ENCODE measurements around the gene AREL1. TPM values are rescaled to one million over a fixed set of nuclear protein-coding genes. Genes with fewer than 3 reads are reported as not detected.

AREL1 gene
- total RNA-seq, 6 experiments from 2014 or later, result 36.7 to 42.3 (median 40.6) TPM

DNA sequence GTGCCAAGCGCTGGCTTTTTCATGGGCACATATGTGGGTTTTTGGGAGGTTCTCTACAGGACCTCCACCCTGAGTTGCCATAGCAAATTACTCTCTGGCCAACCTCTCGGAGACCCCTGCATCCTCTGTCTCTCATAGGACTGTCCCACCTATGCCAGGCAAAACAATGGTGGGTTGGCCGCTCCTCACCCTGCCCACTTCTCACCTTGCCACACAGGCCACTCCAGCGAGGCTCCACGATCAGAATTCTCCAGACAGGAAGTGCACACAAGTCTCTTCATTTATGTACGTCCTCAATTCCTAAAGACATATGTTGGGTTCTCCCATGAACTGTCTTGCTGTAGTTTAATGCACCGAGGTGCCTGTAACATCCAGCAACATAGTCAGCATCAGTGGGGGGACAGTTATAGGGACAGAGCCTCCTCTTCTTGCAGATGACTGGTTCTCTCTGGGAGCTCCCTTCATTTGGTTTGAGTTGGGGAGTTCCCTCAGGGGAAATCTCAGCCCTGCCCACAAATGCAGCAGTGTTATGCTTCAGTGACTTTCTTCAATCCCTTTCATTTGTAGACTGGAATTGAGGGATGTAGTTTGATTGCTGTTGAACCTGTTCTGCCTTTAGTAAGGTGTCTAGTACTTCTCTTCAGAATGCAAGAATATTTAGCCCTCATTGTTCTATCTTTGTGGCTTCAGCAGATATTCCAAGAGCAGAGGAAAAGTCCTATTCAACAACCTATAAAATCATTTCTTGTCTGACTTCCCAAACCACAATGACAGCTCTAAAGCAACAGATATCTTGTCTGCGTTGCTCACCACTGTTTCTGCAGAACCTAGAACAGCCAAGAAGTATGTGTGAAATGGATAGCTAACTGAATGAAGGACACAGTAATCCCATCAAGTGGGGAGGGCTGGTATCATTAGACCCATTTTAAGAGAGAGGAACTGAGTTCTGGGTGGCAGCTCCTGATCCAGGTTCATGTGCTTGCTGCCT, 98.1 kb downstream of the AREL1 start:
- no peaks in the 10 kb centered on the region for H3K27me3 Mint-ChIP-seq (ENCODE audit: insufficient read depth)
- H3K36me3 Mint-ChIP-seq (ENCODE audit: low read depth), result peaks cover 5% of the 10 kb centered on the region; the same call in 1 of the 2 replicates
- H3K4me3 Mint-ChIP-seq, result peak overlapping the region; percentile 42
- H3K9me3 Mint-ChIP-seq, result no peaks in the 10 kb centered on the region
- peak overlapping the region; percentile 97 for H3K27ac Mint-ChIP-seq
- no peak for TF ChIP-seq CTCF (IDR thresholded peaks at IDR 0.05)
- peak; percentile 39 for DNase-seq
- peaks cover 78% of the 10 kb centered on the region for H3K4me1 Mint-ChIP-seq (ENCODE audit: low read depth)

DNA sequence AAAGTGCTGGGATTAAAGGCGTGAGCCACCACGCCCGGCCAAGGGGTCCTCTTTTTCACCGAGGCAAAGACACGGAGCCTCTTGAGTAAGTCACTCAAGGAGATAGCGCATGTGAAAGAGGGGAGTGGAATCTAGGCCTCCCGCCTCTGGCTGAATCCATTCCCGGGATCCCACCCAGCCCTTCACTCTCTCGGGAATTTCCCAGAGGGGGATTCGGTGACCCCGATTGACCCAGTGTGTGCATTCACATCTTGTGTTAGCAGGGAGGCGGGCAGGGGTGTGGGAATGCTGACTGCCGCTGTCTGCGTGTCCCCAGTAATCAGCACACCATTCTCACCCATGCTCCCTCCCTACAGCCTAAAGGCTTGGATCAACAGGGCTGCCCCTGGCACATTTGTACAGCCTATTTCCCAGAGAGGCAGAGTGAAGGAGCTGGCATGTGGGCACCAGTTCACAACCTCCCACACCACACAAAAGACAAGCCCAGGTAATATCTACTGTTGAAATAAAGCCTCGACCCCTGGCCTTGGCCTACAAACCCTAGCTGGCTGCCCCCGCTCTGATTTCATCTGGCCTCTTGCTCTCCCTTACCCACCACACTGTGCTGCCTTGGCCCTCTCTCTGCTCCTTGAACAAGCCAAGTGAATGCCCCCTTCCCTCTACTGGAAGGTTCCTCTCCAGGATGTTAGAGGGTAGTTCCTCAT, 99.5 kb downstream of the AREL1 start:
- no peaks in the 10 kb centered on the region for H3K9me3 Mint-ChIP-seq
- no peak for DNase-seq
- no peaks in the 10 kb centered on the region for H3K27me3 Mint-ChIP-seq (ENCODE audit: insufficient read depth)
- H3K36me3 Mint-ChIP-seq (ENCODE audit: low read depth), result peaks cover 5% of the 10 kb centered on the region; the same call in 1 of the 2 replicates
- no peak for TF ChIP-seq CTCF (IDR thresholded peaks at IDR 0.05)
- peaks cover 76% of the 10 kb centered on the region for H3K4me1 Mint-ChIP-seq (ENCODE audit: low read depth)
- H3K27ac Mint-ChIP-seq, result peak overlapping the region; percentile 97
- H3K4me3 Mint-ChIP-seq, result peak overlapping the region; percentile 57

DNA sequence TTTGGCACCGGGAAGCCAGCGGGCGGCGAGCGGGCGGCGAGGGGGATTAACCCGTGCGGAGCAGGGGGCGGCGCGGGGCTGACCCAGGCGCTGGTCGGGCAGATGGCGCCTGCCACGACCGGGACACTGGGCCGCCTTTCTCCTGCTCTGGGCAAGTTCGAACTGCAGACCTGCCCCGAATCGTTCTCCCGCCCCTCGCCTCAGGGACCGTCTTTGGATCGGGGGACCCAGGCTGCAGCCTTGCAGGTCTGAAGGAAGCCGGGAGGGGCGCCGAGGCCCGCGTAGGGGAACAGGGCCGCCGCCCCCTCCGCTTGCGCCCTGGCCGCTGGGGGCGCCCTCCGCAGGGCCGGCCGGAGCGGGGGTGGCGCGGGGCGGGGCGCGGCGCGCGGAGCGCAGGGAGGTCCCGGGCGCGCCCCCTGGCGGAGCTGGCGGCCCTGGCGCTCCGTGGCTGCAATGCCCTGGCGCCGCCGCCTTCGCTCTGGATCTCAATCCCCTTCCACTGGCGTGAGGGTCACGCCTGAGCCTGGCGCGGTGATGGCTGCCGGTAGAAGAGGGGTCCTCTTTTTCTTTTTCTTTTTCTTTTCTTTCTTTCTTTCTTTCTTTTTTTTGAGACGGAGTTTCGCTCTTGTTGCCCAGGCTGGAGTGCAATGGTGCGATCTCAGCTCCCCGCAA, 100.4 kb downstream of the AREL1 start:
- DNase-seq, result peak; percentile 60
- Mint-ChIP-seq H3K27ac (peak overlapping the region; percentile 66; the same call in 1 of the 2 replicates), H3K27me3 (ENCODE audit: insufficient read depth) (no peaks in the 10 kb centered on the region), H3K4me3 (peak overlapping the region; percentile 87), H3K4me1 (ENCODE audit: low read depth) (peaks cover 70% of the 10 kb centered on the region), H3K36me3 (ENCODE audit: low read depth) (peaks cover 5% of the 10 kb centered on the region; the same call in 1 of the 2 replicates), H3K9me3 (no peaks in the 10 kb centered on the region)
- peak; percentile 74 for TF ChIP-seq CTCF (IDR thresholded peaks at IDR 0.05)

GRCh38 chr14:74611650-74612349, 101.1 kb downstream of the AREL1 start, which contains the start of gene LTBP2:
Gene LTBP2, minus strand, starts transcription at chr14:74612237. Its CDS starts 293 bp downstream, at chr14:74611944.
- Mint-ChIP-seq H3K27me3 (ENCODE audit: insufficient read depth) (no peaks in the 10 kb centered on the region), H3K4me1 (ENCODE audit: low read depth) (peaks cover 70% of the 10 kb centered on the region), H3K36me3 (ENCODE audit: low read depth) (peaks cover 5% of the 10 kb centered on the region; the same call in 1 of the 2 replicates), H3K27ac (peak within 1 kb of the TSS; percentile 66), H3K4me3 (peak within 1 kb of the TSS; percentile 87), H3K9me3 (no peaks in the 10 kb centered on the region)
- no peak for TF ChIP-seq CTCF (IDR thresholded peaks at IDR 0.05)
- DNase-seq, result no peak

Other genes with a start within 250 kb of the AREL1 start
- gene NPC2, start 219.8 kb downstream of the AREL1 start, total RNA-seq (2021; fragmentation: NEBNext Ultra II Directional; extraction: Animal tissue kit (Norgen Biotek cat#: 25700)), result 10 to 100 TPM; 69.1 to 89.9 (median 78.8) TPM
- gene ISCA2, start 219.3 kb downstream of the AREL1 start, total RNA-seq (2021; fragmentation: NEBNext Ultra II Directional; extraction: Animal tissue kit (Norgen Biotek cat#: 25700)), result 10 to 100 TPM; 27.7 to 39.4 (median 30.5) TPM
- 100 to 1,000 TPM; 109 to 165 (median 120) TPM for gene LTBP2, start 100.8 kb downstream of the AREL1 start, total RNA-seq (2021; fragmentation: NEBNext Ultra II Directional; extraction: Animal tissue kit (Norgen Biotek cat#: 25700))
- gene FCF1, start 64 bp upstream of the AREL1 start, total RNA-seq (2021; fragmentation: NEBNext Ultra II Directional; extraction: Animal tissue kit (Norgen Biotek cat#: 25700)), result 10 to 100 TPM; 69.7 to 87.4 (median 79.6) TPM
- gene YLPM1, start 50.2 kb upstream of the AREL1 start, total RNA-seq (2021; fragmentation: NEBNext Ultra II Directional; extraction: Animal tissue kit (Norgen Biotek cat#: 25700)), result 10 to 100 TPM; 46.0 to 50.8 (median 48.6) TPM
- not detected for gene PROX2, start 163.1 kb upstream of the AREL1 start, total RNA-seq (2021; fragmentation: NEBNext Ultra II Directional; extraction: Animal tissue kit (Norgen Biotek cat#: 25700))
- gene DLST, start 168.8 kb upstream of the AREL1 start, total RNA-seq (2021; fragmentation: NEBNext Ultra II Directional; extraction: Animal tissue kit (Norgen Biotek cat#: 25700)), result 100 to 1,000 TPM in 5 of 6 experiments, 10 to 100 TPM in 1; 97.5 to 118 (median 109) TPM
- 1 to 10 TPM in 4 of 6 experiments, under 1 TPM in 2; 0.78 to 1.1 (median 1.0) TPM for gene RPS6KL1, start 210.2 kb upstream of the AREL1 start, total RNA-seq (2021; fragmentation: NEBNext Ultra II Directional; extraction: Animal tissue kit (Norgen Biotek cat#: 25700))
- gene PGF, start 242.5 kb upstream of the AREL1 start, total RNA-seq (2021; fragmentation: NEBNext Ultra II Directional; extraction: Animal tissue kit (Norgen Biotek cat#: 25700)), result 1 to 10 TPM in 4 of 6 experiments, under 1 TPM in 2; 0.87 to 2.9 (median 2.7) TPM

Data from HFFc6 (cell line).